Activated CD8-positive, alpha-beta memory T cell treated with anti-CD3 and anti-CD28 coated beads for 1 hour (primary cell): ENCODE measurements around the gene PTCHD1.

Experiments used
- DNase-seq, 2 donors: peaks; one replicate each; pipeline ENCODE4 v3.0.0-alpha.2; 2020; ENCODE audit warnings: low read depth in 1 of 2; ENCODE audit errors: extremely low read depth in 1 of 2

The PTCHD1 gene

DNA sequence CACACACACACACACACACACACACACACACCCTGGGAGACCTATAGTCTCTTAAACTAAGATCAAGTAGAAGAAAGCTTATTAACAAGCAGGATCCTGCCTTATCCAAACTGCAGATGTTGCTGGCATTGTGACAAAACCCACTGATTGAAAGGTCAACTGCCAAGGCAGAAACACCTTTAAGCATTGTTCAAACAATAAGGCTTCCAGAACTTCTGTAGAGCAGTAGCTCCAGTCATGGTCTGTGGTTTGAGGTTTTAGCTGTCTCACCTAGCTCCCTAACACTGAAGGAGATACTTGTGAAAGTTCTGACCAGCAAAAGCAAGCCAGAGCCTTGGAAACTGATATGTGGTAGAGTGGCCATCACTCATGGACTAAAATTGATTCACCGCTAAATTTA lies 59.8 kb downstream of the PTCHD1 start:
- DNase-seq = no peak

DNA sequence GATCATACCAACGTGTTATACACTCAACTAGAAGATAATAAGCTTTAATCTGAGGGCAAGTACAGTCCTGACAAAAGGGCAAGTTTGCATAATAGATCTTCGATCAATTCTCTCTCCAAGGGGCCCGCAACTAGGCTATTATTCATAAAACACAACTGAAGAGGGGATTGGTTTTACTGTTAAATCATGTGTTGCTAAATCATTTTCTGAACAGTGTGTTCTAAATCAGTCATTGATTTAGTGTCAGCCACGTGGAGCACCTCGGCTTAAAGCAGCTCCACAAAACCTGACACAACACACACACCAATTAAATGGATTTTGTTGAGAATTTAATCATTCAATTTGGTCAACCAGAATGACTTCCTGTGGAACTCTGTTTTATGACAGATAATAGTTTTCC lies 61.6 kb downstream of the PTCHD1 start:
- DNase-seq = no peak

DNA sequence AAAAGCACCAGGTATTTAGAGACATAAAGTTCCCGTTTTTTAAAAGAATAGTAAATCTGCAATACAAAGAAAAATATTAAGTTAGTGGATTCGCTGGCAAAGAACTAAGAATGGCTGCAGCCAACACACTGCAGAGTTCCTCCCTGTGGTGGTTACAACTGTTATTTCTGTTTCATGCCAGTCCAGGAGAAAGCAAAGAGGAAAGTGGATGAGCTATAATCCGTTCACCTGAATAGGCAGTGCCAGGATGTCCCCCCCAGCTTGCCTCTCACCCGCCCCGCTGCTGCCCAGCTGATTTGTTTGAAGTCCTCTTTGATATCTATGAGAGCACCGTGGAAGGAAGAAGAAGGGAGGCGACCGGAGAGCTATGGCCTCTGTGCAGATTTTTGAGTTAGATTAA lies 63.9 kb downstream of the PTCHD1 start:
- DNase-seq = no peak

DNA sequence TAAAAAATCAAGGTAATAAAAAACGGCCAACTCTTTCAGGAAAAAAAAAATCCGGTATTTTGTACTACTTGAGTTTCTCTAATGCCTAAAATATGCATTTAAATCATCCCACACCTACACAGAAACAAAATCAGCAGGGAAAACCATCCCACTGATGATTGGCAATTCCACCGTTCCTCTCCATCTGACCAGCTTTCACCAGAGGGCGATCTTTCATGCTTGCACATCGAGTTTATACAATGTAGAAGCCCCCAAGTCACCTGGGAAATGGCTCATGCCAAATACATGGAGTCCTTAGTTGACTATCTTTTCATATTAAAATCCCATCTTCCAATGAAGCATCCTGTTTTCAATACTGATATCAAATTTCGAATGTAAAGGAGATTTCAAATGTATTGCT lies 69.2 kb downstream of the PTCHD1 start:
- no peak for DNase-seq

DNA sequence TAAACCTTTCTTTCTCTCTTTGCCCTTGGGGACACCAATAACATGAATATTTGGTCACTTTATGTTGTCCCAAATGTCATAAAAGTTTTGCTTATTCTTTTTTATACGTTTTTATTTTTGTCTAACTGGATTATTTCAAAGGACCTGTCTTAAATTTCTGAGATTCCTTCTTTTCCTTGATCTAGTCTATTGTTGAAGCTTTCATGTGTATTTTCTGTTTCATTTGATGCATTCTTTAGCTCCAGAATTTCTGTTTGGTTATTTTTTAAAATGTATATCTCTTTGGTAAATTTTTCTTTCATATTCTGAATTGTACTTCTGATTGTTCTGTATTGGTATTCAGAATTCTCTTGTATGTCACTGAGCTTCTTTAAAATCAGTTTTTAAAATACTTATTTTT lies 88.3 kb downstream of the PTCHD1 start:
- no peak for DNase-seq

DNA sequence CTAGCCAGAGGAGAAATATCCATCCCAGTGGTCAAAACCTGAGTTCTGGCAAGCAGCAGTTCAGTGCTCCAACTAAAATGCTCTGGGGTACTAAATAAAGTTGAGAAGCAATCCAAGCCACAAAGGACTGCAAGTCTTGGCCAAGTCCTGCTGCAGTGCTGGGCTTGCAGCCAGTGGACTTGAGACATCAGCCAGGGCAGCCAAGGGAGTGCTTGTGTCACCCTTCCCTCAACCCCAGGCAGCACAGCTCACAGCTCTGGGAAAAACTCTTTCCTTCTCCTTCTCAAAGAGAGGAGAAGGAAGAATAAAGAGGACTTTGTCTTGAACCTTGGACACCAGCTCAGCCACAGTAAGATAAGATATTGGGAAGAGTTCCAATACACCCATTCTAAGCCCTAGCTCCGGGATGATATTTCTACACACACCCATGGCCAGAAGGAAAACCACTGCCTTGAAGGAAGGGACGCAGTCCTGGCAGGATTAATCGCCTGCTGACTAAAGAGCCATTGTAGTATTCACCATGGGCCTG lies 99.8 kb downstream of the PTCHD1 start:
- no peak for DNase-seq

DNA sequence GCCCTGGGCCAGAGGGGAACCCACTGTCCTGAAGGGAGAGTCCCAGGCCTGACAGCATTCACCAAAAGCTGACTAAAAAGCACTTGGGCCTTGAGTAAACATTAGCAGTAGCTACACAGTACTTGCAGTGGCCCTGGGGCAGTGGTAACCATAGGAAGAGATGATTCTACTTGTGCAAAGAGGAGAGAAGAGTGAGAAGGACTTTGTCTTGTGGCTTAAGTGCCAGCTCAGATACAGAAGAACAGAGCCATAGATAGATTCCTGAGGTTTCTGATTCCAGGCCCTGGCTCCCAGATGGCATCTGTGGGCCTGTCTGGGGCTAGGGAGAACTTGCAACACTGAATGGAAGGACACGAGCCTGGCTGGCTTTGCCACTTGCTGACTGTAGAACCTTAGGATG lies 100.5 kb downstream of the PTCHD1 start:
- no peak for DNase-seq

DNA sequence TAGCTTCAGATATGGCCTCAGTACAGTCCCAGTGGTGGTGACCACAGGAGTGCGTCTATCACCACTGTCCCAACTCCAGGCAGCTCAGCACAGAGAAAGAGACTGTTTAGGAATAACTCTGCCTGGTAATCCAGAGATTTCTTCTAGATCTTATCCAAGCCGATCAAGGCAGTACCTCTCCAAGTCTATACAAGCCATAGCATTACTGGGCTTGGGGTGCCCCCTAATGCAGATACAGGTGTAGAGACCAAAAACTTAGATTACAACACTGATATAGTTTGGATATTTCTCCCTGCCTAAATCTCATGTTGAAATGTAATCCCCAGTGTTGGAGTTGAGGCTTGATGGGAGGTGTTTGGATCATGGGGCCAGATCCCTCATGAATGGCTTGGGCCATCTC lies 100.9 kb downstream of the PTCHD1 start:
- DNase-seq = no peak

DNA sequence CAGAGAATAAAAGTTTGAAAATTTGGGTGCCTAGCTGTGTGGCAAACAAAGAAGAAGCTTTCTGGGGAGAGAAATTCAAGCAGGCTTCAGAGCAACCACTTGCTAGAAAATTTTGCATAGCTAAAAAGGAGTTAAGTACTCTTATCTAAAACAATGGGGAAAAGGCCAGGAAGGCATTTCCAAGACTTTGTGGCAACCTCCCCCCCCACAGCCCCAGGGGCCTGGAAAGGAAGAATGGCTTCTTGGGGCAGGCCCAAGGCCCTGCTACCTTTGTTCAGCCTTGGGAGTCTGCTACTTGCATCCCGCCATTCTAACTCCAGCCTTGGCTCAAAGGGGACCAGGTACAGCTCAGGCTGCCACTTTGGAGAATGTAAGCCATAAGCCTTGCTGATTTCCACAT lies 102.2 kb downstream of the PTCHD1 start:
- DNase-seq = no peak

DNA sequence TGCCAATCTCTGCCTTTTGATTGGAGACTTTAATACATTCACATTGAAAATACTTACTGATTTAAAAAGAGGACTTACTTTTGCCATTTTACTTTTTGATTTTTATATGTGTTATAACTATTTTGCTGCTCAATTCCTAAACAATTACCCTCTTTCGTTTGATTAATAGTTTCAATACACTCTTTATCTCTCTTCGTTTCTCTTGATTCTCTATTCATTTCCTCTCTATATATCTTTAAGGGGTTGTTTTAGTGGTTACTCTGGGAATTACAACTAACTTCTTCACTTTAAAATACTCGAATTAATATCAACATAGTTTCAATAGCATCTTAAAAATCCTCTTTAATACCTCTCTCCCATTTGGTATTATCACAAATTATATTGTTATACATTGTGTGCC lies 116.6 kb downstream of the PTCHD1 start:
- DNase-seq = no peak
